HL-60 (cell line): Measurements from ENCODE around the gene GANAB.
"Not testable (repeated sequence)": the region's sequence is repeated elsewhere in the genome, so short reads cannot be mapped to it uniquely, and the experiment has no call there.

Source experiments
- CTCF ChIP-seq: IDR thresholded peaks from one replicate; pipeline ENCODE4 v1.5.1; 2011; ENCODE audit warnings: low read length, control low read depth, inconsistent platforms; ENCODE audit not compliant: insufficient read depth
- GABPA ChIP-seq: IDR thresholded peaks from 2 replicates; pipeline ENCODE4 v1.6.1; 2012; ENCODE audit warnings: low read depth
- POLR2AphosphoS5 ChIP-seq: IDR thresholded peaks from 2 replicates; pipeline ENCODE4 v1.6.1; 2012; ENCODE audit warnings: low read depth

DNA sequence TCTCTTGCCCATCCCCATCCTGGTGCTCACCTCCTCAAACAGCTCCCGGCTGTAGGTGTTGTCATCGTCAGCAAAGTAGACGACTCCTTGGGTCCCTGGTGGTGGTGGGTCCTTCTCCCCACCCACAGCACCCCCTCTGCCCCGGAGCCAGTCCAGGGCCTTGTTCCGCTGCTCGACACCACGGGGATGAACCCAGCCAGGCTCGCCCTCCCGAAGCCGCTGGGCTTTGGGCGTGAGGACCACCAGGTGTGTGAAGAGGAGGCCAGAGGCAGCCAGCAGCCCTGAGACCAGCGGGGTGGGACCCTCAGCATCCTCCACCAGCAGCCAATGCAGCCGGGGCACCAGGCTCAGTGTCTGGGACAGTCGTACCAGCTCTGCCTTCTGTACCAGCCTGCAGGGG lies 29.5 kb downstream of the GANAB start:
- TF ChIP-seq POLR2AphosphoS5, CTCF, GABPA: not testable (repeated sequence)
